Ovary (tissue), 3 donors: ENCODE results near the gene KCNJ16.

Source experiments
- EP300 ChIP-seq: sonication (generic); formaldehyde crosslinking; IDR thresholded peaks from one replicate; pipeline ENCODE4 v1.6.1; 2017; ENCODE audit warnings: antibody characterized with exemption
- POLR2A ChIP-seq: fragments of 450-650 bp; IDR thresholded peaks from one replicate; pipeline ENCODE4 v1.6.1; 2017; ENCODE audit warnings: antibody characterized with exemption, mild to moderate bottlenecking, moderate library complexity
- TF ChIP-seq, protein P1 (sequence below), 3 donors: fragments of 450-650 bp in 2 of 3; fragments of 200-600 bp in 1 of 3; IDR thresholded peaks; one replicate each; pipeline versions ENCODE4 v1.5.1 to v1.8.0; 2016 to 2022; ENCODE audit warnings: antibody characterized with exemption in 3 of 3, mild to moderate bottlenecking in 1 of 3
- donor health status: DM: no; HTN: no; CAD: no.

- TF ChIP-seq, protein P1, sequence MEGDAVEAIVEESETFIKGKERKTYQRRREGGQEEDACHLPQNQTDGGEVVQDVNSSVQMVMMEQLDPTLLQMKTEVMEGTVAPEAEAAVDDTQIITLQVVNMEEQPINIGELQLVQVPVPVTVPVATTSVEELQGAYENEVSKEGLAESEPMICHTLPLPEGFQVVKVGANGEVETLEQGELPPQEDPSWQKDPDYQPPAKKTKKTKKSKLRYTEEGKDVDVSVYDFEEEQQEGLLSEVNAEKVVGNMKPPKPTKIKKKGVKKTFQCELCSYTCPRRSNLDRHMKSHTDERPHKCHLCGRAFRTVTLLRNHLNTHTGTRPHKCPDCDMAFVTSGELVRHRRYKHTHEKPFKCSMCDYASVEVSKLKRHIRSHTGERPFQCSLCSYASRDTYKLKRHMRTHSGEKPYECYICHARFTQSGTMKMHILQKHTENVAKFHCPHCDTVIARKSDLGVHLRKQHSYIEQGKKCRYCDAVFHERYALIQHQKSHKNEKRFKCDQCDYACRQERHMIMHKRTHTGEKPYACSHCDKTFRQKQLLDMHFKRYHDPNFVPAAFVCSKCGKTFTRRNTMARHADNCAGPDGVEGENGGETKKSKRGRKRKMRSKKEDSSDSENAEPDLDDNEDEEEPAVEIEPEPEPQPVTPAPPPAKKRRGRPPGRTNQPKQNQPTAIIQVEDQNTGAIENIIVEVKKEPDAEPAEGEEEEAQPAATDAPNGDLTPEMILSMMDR (IDR thresholded peaks at IDR 0.05): no peak
- TF ChIP-seq POLR2A: no peak
- TF ChIP-seq EP300: no peak
Measured at GRCh38 chr17:70050931-70051330, 24.1 kb upstream of the KCNJ16 start.
